Activated CD4-positive, CD25-positive, alpha-beta regulatory T cell treated with anti-CD3 and anti-CD28 coated beads, Interleukin-2, amount 50 U/mL, for 16 hours (primary cell): ENCODE measurements around the gene ZC3H11A.
"Not testable (repeated sequence)": the region's sequence is repeated elsewhere in the genome, so short reads cannot be mapped to it uniquely, and the experiment has no call there.

Experiments
- DNase-seq: peaks from one replicate; pipeline ENCODE4 v3.0.0-alpha.2; 2020; ENCODE audit warnings: low read depth, low spot score

Gene ZC3H11A

GRCh38 chr1:203795441-203796235 is at the start of gene ZC3H11A, which contains the start of gene ZBED6:
ZC3H11A (plus strand) TSS chr1:203795623; CDS start chr1:203817071, 21,448 bp downstream.
ZBED6 (plus strand) TSS chr1:203795623; CDS start chr1:203797523, 1,900 bp downstream.
- peak; percentile 99 for DNase-seq

DNA sequence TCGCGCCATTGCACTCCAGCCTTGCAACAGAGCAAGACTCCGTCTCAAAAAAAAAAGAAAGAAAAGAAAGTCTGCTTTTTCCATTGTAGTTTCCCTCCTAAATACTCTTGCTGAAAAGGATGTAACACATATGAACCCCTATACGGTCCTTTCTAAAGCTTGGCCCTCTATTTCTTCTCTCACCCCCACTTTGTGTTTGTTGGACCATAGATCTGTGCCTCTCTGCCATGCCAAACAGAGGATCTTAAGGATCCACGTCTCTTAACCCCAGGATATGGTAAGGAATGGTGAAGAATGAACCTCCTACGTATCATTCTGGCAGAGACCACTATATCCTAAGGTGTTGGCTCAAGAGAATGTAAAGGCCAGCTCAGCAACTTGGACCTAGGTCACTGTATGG is 49.1 kb upstream of the ZC3H11A start:
- no peak for DNase-seq

DNA sequence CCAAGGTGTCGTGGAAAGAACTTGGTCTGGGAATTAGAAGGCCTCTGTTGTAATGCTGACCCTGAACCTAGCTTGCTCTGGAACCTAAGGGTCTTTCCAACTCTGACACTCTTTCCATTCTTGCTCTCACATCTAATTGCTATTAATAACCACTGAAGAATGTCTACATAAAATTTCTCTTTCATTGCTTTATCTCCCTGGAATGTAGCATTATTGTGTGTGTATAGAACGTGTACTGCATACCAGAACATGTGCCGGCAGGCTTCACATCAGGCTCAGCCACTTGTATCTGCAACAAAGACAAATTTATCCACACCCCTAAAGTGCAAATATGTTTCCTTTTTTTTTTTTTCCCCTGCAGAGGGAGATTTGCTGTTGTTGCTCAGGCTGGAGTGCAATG is 44.4 kb upstream of the ZC3H11A start:
- DNase-seq: no peak

DNA sequence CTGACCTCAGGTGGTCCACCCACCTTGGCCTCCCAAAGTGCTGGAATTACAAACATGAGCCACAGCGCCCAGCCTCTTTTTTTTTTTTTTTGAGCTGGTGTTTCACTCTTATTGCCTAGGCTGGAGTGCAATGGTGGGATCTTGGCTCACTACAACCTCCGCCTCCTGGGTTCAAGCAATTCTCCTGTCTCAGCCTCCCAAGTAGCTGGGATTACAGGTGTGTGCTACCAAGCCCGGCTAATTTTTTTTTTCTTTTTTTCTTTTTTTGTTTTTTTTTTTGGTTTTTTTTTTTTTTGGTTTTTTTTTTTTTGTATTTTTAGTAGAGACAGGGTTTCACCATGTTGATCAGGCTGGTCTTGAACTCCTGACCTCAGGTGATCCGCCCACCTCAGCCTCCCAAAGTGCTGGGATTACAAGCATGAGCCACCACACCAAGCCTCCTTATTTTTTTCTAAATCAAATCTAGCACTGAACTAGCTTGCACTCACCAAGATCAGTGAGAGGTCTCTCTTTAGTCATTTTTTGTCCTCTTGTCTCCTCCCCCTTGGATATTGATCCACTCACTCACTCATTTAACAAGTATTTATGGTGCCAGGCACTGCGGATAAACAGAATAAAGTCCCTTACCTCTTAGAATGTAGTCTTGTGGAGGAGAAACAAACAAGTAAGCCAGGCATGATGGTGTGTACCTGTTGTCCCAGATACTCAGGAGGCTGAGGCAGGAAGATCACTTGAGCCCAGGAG is 43.6 kb upstream of the ZC3H11A start:
- not testable (repeated sequence) for DNase-seq

DNA sequence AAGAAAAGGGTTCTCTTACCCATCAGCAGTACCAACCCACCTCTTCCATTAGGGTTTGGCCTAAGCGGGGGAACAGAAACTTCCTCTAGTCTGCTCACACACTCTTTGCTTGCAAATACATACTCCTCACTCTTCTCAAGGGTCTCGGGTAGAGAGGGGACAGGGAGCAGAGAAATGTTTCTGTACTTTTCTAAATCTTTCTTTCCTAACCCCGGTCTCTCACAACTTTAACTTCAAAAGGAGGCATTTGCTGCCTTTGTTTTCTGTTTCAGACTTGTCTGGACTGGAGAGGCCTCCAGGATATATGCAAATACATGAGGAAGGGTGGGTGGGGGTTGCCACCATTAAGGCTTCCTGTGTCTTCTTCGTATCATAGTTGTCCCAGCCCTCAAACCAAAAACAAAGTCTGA is 41.0 kb upstream of the ZC3H11A start:
- no peak for DNase-seq

DNA sequence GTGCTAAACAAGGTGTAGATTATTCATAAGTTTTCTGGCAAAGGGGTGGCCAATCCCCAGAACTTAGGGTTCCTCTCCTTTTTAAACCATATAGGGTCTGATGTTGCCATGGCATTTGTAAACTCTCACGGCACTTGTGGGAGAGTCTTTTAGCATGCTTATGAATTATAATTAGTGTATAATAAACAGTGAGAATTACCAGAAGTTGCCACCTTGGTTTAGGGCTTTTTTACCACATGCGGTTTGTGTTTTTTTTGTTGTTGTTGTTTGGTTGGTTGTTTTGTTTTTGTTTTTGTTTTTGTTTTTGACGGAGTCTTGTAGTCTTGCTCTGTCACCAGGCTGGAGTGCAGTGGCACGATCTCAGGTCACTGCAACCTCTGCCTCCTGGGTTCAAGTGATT is 39.4 kb upstream of the ZC3H11A start:
- DNase-seq: no peak

GRCh38 chr1:203758749-203759148 is 36.7 kb upstream of the ZC3H11A start:
- DNase-seq: not testable (repeated sequence)

DNA sequence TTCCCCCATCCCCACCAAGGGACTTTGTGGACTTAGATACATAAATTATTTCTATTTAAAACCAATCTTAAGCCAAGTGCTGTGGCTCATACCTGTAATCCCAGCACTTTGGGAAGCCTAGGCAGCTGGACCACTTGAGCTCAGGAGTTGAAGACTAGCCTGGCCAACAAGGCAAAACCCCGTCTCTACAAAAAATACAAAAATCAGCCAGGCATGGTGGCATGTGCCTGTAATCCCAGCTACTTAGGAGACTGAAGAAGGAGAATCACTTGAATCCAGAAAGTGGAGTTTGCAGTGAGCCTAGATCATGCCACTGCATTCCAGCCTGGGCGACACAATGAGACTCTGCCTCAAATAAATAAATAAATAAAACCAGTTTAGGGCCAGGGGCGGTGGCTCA is 34.9 kb upstream of the ZC3H11A start:
- no peak for DNase-seq

GRCh38 chr1:203761958-203762357 is 33.5 kb upstream of the ZC3H11A start:
- not testable (repeated sequence) for DNase-seq

GRCh38 chr1:203763505-203763904 is 31.9 kb upstream of the ZC3H11A start:
- DNase-seq: no peak

GRCh38 chr1:203764105-203765028 is 31.1 kb upstream of the ZC3H11A start:
- DNase-seq: no peak

DNA sequence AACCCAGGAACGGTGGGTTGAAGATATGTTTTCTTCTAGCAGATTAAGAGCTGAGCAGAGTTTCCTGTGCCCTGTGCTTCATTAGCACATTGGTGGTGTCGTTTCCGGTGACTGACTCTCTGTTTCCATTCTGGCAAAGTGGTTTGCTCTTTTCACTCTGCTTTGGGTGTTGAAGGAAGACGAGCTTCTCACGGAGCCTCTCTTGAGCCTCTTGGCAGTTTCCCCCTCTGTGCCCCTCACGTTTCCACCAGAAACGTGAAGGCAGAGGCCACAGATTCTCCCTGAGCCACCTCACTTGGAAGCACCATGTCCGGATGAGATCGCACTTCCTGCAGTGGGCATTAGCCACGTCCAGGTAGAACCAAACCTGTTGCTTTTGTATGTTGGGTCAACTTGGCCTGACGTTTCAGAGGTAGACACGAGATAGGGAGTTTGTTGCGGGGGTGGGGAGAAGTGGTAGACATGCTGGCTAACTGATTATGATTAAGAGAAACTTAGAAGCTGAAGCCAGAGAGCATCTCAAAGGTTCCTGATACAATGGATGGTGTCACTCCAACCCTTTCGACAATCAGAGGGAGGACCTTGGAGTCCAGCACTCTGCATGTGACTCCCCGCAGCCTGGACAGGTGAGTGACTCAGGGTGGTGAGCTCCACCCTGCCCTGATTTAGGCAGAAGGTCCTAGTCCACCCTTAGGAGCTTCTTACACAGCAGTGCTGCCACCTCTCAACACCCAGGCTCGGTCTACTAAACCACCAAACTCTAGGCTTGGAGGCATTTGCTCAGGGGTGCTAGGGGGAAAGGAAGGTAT is 30.2 kb upstream of the ZC3H11A start, which contains the start of gene LAX1:
Gene LAX1 (plus strand): TSS at position 155 of the 809 bp plus-strand sequence. CDS start 383 bp downstream, at position 538.
- DNase-seq: peak; percentile 74

- no peak for DNase-seq
Observed at GRCh38 chr1:203768256-203768655, 27.2 kb upstream of the ZC3H11A start.

- DNase-seq: no peak
Observed at GRCh38 chr1:203769505-203770343, 25.7 kb upstream of the ZC3H11A start.

DNA sequence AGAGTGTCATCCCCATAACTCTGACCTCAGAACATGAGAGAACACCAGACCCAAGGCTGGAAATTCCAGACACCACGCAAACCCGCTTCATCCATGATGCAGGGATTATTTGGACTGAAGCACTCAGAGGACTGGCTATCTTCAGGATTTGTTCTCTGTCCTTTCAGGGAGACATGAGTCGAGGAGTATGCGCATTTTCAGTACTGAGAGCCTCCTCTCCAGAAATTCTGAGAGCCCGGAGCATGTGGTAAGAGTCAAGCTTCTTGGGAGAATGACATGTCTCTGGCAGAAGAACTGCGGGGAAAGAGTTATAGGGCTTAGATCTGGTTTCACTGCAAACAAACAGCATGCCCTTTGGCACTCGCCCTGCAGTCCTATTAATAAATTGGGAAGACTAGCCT is 23.5 kb upstream of the ZC3H11A start:
- DNase-seq: no peak

GRCh38 chr1:203772836-203773235 is 22.6 kb upstream of the ZC3H11A start:
- DNase-seq: no peak

- no peak for DNase-seq
Observed at GRCh38 chr1:203776636-203777035, 18.8 kb upstream of the ZC3H11A start.

DNA sequence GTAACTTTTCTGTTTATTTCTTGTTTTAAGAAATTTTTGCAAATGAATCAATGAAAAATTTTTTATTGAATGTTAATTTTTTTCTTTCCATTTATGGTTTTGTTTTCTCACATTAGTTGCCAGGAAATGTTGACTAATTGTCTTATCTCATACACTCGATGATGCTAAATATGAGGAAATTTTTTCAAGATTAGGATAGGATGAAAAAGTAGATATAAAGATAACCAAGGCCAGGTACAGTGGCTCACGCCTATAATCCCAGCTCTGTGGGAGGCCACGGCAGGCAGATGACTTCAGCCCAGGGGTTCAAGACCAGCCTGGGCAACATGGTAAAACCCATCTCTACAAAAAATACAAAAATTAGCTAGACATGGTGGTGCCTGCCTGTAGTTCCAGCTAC is 17.8 kb upstream of the ZC3H11A start:
- no peak for DNase-seq

- DNase-seq: no peak
Observed at GRCh38 chr1:203778146-203778545, 17.3 kb upstream of the ZC3H11A start.

- no peak for DNase-seq
Observed at GRCh38 chr1:203778789-203779188, 16.6 kb upstream of the ZC3H11A start.
